Measurements from ENCODE around the gene SLC6A17. TPM values are rescaled to one million over a fixed set of nuclear protein-coding genes. Genes with fewer than 3 reads are reported as not detected.

The SLC6A17 gene
- total and polyA plus RNA-seq, 9 donors, result 0.03 to 0.15 (median 0.05) TPM; not detected in 3

- intact Hi-C loops (cut with DNase I), result loop anchor here in 3 of 4 donors (2.0 to 10.0 kb wide), 3 partner anchors 294 to 298 kb away; no protein-coding TSS in a partner anchor
- Histone ChIP-seq H3K4me1 (ENCODE audit: insufficient read depth) (no peaks in the 10 kb centered on the region), H3K9me3 (no peaks in the 10 kb centered on the region), H3K27me3 (no peaks in the 10 kb centered on the region), H3K4me3 (no peak overlapping the region), H3K36me3 (no peaks in the 10 kb centered on the region), H3K27ac (no peak overlapping the region)
- whole genome bisulfite sequencing, 3 donors, result 81 to 85% (median 83%) methylated on average over 10 of the region's 10 CpGs
- no peak for DNase-seq
- TF ChIP-seq POLR2A (IDR thresholded peaks at IDR 0.05), result no peak
- TF ChIP-seq EP300 (IDR thresholded peaks at IDR 0.05), result no peak
- TF ChIP-seq CTCF (IDR thresholded peaks at IDR 0.05), result no peak
These were observed 51.0 kb downstream of the SLC6A17 start for GRCh38 chr1:110201157-110201825.

DNA sequence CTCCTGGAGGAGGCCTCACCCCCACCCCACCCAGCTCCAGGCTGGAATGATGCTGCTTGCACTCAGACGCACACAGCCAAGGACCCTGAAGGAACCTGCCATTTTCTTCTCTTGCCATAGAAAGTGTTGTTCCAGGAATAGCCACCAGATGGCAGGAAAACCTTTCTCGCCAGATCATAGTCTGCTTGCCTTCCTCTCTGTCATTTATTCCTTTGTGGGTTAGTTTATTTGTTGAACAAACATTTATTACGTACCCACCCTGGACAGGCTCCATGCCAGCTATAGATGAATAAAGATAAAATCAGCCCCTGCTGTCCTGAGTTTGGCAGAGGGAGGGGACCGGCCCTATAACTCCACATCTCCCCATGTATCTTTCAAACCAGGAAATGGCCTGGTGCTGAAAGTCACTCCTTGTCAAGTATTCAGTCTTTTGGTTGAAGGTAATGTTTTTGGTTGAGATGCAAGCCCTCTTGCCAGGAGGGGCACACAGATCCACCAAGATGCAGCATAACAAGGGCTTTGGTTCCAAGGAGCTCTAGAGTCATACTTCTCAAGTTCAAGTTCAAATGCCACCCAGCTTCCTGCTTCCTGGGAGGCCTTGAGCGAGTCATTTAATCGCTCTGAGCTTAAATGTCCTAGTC lies 52.8 kb downstream of the SLC6A17 start:
- no peaks in the 10 kb centered on the region for H3K36me3 ChIP-seq

DNA sequence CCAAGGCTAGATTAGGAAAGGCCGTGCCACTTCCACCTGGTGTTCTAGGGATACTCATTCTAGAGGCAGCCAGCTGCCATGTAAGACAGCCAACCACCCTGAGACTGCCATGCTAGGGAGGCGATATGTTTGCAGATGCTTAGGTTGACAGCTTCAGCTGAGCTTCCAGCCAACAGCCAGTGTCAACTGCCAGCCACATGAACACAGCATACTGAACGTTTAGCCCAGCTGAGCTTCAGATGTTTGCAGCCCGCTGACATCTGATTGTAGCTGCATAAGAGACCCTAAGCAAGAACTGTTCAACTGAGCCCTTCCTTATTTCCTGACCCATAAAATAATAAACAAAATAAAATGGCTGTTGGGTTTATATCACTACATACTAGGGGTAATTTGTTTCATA lies 54.9 kb downstream of the SLC6A17 start:
- TF ChIP-seq CTCF (IDR thresholded peaks at IDR 0.05), result no peak
- DNase-seq, result no peak
- H3K27me3 ChIP-seq, result no peaks in the 10 kb centered on the region
- no peaks in the 10 kb centered on the region for H3K9me3 ChIP-seq
- intact Hi-C loops (cut with DNase I), result loop anchor here in 2 of 4 donors (5.0 to 10.0 kb wide), 2 partner anchors 257 to 290 kb away; no protein-coding TSS in a partner anchor
- WGBS, 3 donors, result 73 to 83% (median 79%) methylated on average over 4 of the region's 4 CpGs
- H3K4me3 ChIP-seq, result no peak overlapping the region
- H3K4me1 ChIP-seq (ENCODE audit: insufficient read depth), result peaks cover 2% of the 10 kb centered on the region
- no peaks in the 10 kb centered on the region for H3K36me3 ChIP-seq
- no peak overlapping the region for H3K27ac ChIP-seq

More for the DNA sequence above, 52.8 kb downstream of the SLC6A17 start:
- intact Hi-C loops (cut with DNase I), result loop anchor here in 2 of 4 donors (5.0 to 10.0 kb wide), 2 partner anchors 292 to 294 kb away; no protein-coding TSS in a partner anchor
- no peak overlapping the region for H3K4me3 ChIP-seq
- no peaks in the 10 kb centered on the region for H3K27me3 ChIP-seq
- H3K9me3 ChIP-seq, result no peaks in the 10 kb centered on the region
- DNase-seq, result peak in 3 of 5 donors; percentile 38 to 69 (median 50)
- H3K4me1 ChIP-seq (ENCODE audit: insufficient read depth), result no peaks in the 10 kb centered on the region
- no peak overlapping the region for H3K27ac ChIP-seq
- WGBS, 3 donors, result 33 to 42% (median 37%) methylated on average over 6 of the region's 6 CpGs
- TF ChIP-seq CTCF (IDR thresholded peaks at IDR 0.05) (peak; percentile 70 to 84 (median 80)), POLR2A (IDR thresholded peaks at IDR 0.05) (no peak)

GRCh38 chr1:110205591-110206155 lies 55.4 kb downstream of the SLC6A17 start:
- no peaks in the 10 kb centered on the region for H3K9me3 ChIP-seq
- H3K36me3 ChIP-seq, result no peaks in the 10 kb centered on the region
- H3K27me3 ChIP-seq, result no peaks in the 10 kb centered on the region
- H3K27ac ChIP-seq, result no peak overlapping the region
- no peak for TF ChIP-seq CTCF (IDR thresholded peaks at IDR 0.05)
- no peak for TF ChIP-seq EP300 (IDR thresholded peaks at IDR 0.05)
- TF ChIP-seq POLR2A (IDR thresholded peaks at IDR 0.05), result no peak
- intact Hi-C loops (cut with DNase I), result loop anchor here (2.0 to 10.0 kb wide), 6 partner anchors 105 to 289 kb away; no protein-coding TSS in a partner anchor
- H3K4me1 ChIP-seq (ENCODE audit: insufficient read depth), result peaks cover 2% of the 10 kb centered on the region
- H3K4me3 ChIP-seq, result no peak overlapping the region
- DNase-seq, result no peak
- 89 to 93% (median 89%) methylated on average over 6 of the region's 6 CpGs for WGBS, 3 donors
